HG03460 (cell line): ENCODE measurements around the gene PALLD.

Source experiments
- ATAC-seq: cut with Tn5 transposase; IDR thresholded peaks from one replicate; pipeline ENCODE4 v1.9.1; 2021; ENCODE audit not compliant: unreplicated experiment

The PALLD gene

DNA sequence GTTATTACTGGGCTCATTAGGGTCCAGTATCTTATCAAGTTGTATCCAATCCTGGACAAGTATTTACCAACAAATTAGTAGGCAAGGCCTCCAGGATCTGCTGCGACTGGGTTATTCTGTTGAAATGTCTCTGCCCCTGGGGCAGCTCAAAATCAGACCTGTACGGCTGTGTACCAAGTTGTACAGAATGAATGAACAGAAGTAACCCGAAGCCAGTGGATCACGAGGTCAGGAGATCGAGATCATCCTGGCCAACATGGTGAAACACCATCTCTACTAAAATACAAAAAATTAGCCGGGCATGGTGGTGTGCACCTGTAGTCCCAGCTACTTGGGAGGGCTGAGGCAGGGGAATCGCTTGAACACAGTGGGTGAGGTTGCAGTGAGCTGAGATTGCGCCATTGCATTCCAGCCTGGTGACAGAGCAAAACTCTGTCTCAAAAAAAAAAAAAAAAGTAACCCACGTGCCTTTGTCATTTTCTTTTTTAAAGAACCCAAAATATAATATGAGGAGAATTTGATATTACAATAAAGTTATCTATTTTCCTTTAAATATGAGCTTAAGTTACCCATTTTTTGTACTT lies 385.9 kb downstream of the PALLD start:
- no peak for ATAC-seq

DNA sequence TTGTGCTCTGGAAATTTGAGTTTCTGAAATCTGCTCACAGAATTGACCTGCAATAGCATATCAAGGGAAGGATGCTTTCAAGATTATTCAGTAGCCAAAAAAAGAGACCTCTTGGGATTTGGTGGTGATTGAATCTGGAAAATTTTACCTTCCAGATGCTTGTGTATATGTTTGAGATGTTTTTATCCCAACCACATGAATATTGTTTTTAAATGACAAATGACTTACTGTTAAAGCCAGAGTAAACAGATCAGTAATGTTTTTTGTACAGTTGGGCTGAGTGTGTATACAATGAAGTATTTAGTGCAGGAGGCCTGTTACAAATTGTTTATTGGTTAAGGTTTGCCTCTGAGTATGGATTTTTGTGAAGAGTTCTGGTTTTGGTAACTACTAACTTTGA lies 386.7 kb downstream of the PALLD start:
- ATAC-seq: no peak

DNA sequence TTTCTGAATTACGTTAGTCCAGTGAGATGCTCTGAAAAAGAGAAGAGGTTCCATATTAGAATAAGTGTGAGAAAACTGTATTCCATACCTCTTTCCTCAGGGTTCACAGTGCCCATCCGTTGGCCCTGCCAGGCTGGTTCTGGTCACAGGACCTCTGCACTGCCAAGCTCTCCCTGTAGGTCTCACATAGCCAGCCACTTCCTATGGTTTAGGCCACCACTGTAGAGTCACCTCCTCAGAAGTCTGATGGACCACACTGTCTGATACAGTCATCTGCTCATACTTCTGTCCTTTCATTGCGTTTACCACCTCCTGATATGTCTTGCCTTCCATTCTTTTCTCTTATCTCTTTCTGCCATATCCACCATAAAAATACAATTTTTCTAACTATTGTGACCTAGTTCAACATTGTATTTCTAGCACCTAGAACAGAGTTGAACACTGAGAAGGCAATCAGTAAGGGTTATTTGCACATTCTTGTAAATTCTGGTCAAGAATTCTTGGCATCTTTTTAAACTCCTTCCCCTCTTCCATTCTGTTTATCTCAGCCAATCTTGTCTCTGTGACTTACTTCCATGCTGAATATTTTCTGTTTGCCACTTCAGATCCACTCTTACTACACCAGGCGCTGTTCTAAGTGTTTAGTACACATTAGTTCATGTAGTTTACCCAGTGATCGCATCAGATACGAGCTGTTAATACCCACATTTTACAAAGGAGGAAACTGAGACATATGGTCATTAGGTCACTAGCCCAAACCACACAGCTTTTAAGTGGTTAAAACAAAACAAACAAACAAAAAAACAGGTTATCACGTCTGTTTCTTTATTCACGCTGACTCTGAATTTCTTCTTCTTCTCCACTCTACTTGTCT lies 387.6 kb downstream of the PALLD start:
- no peak for ATAC-seq

DNA sequence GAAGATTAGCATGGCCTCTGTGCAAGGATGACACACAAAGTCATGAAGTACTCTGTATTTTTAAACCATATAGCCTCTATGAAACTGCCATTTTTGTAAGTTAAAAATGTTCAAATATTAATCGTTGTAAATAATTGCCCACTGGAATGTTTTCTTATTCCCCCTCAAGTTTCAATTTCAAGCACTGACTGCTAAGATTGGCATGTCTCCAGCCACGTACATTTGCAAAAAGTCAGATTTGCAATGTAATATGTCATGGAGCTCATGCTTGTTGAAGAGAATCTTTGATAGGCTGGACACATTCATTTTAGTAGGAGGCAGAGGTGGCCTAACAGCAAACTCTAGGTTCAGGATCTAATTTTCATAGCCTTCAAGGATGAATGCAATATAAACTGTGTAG lies 388.5 kb downstream of the PALLD start:
- ATAC-seq: no peak

DNA sequence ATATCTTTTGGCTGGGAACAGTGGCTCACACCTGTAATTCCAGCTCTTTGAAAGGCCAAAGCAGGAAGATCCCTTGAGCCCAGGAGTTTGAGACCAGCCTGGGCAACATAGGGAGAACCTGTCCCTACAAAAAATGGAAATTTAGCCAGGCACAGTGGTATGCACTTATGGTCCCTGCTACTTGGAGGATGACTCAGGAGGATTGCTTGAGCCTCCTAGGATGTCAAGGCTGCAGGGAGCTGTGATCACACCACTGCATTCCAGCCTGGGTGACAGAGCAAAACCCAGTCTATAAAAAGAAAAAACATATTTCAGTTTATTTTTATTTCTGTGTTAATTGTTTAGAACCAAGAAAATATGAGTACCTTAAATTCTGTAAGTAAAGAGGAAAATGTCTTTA lies 389.5 kb downstream of the PALLD start:
- ATAC-seq: no peak

DNA sequence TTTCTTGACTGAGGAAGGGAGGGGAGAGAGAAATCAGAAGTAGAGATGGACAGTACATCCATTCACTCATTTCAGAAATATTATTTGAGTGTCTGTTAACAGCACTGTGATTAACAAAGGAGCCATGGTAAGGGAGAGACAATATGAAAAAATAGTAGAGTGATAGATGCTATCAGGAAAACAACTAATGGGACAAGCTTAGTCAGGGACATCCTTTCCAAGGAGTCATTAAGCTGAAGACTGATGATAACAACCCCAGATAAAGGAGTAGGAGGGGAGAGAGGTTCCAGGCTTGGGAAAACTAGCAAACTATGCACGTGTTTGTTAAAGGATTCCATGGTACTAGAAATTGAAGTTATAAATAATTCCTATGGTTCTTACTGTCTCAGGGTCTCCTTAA lies 391.0 kb downstream of the PALLD start:
- ATAC-seq: no peak

DNA sequence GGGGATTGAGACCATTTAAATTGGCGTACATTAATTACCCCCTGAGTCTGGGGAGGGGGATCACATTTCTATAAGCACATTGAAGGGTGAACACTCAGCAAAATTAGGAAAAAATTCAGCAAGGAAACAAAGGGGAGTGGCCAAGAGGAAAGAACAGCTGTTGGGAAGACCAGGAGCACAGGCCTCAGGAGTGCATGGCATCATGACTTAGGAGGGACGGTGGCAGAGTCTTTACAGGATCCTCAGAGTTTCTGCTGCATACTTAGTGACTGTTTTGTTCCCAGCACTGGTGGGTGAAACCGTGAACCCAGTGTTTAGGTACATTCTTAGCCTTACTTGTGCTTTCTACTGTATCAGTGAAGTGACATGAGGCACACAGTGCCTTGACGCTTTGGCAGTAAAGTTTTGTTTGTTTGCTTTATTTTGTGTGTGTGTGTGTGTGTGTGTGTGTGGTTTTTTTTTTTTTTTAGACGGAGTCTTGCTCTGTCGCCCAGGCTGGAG lies 391.9 kb downstream of the PALLD start:
- ATAC-seq: no peak

DNA sequence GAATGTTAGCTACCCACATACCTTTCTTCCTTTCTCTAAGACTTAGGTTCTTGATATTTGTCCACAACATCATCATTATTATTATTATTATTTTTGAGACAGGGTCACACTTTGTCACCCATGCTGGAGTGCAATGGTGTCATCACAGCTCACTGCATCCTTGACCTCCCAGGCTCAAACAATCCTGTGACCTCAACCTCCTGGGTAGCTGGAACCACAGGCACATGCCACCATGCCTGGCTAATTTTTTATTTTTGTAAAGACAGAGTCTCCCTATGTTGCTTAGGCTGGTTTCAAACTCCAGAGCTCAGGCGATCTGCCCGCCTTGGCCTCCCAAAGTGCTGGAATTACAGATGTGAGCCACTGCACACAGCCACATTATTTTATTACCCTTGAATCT lies 394.2 kb downstream of the PALLD start:
- ATAC-seq: no peak

DNA sequence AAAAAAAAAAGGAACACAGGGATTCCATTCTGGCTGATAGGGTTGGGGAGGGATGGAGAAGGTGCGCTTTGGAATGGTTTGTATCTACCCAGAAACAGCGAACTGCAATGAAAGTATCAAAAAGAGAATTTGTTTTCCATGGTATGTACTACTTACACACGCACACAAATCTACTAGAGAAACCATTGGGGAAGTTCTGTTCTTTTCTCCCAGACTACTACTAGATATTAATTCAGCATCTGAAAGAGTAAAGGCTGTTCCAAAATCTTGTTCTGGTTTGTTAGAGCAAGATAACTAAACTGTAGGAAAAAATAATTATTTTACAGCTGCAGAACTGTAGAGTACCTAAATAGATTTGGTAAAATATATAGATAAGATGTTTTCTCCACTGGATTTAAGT lies 394.8 kb downstream of the PALLD start:
- no peak for ATAC-seq

DNA sequence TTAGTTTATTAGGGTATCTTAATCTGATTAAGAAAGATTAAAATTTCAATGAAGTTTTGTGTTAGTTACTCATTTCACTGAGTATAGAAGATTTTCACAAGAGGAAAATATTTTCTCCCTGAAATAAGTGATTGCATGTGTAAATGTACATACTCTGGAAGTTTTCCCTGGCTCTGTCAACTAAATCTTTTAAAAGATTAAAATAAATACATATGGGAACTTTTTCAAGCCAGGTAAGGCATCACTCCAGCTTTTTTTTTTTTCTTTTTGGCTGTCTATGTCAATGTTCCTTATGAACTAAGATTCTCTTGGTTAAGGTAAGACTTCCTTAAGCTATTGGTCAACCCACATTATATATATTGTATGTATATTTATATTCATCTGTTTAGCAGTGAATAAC lies 395.6 kb downstream of the PALLD start:
- no peak for ATAC-seq

DNA sequence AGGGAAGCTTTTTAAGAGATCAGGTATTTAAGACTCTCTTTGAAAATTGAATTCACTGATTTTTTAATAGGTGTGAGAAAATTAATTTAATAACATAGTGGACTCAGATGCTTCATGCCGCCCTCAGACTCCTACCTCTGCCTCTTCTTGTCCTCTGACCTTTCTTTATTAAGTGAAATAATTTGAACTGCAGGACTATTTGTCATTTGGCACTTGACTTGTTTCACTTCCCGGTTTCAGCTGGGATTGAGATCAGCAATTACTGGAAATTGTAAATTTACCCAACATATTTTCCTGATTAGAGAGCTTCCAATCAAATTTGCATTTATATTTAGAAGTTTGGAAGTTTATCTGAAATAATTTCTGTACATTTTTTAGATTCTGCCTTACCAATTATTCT lies 396.4 kb downstream of the PALLD start:
- ATAC-seq: no peak

DNA sequence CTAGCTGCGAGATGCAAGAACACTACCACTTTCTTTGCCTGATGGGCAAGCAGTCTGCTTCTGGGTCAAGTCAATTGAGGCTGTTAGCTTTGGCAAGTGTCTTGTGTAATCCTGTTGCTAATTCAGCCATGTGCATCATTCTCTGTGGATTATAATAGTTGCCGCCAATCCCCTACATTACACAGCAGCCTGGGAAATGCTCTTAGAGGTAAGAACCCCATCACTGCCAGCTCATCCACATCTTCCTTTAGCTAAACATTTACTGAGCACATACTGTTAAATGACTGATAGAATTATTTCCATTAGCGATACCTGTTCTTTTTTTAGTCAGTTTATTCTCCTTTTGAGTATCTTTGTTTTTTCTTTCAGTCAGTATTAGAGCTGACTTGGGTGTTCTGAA lies 397.0 kb downstream of the PALLD start:
- no peak for ATAC-seq

DNA sequence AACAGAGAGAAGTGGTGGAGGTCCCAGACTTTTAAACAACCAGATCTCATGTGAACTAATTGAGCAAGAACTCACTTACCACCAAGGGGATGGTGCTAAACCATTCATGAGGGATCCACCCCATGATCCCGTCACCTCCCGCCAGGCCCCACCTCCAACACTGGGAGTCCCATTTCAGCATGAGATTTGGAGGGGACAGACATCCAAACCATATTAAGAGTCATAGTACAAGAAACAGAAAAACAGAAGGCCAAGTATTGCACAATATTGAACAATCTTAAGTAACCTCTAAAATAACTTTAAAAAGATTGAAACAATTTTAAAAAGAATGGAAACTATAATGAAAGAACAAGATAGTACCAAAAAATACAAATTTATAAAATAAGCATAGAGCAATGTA lies 403.2 kb downstream of the PALLD start:
- ATAC-seq: no peak

DNA sequence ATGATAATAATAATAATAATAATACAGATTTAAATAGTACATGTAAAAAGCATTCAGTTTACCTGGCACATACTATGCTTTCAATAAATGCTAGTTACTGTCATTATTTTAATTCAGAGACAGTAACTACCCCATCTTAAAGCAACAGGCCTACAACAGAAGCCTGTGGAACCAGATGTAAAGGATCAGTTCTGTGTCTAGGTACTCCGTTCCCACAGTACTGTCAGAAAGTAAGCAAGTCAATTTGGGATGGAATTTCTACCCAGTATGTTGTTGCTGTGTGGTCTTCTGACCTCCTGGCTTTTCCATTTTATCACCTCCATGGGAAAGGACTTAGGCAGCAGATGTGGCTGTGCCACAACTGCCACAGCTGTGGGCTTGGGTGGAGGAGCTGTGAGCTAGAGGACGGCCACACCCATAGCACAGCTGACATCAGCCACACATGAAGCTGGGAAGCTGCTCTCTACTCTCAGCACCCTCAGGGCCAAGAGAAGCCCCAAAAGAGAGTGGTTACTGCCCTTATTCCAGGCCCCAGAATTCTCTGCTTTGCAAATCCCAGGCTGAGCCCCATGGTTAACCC lies 410.4 kb downstream of the PALLD start:
- no peak for ATAC-seq

DNA sequence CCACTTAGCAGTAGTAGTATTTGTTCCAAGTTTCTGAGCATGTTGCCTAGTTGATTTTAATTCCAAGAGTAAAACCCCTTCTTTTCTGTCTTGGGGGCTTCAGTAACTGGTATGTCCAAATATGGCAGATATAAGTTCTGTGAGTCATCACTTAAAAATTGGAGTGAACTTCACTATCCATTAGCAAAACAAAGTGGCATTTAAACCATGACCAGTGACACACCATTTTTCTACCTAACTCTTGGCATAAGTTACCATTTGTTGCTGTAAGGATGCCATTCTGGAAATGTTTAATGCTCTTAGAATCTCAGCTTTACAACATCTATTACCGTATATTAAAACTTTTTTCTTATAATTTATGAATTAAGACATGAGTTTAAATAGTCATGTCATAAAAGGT lies 411.2 kb downstream of the PALLD start:
- no peak for ATAC-seq

DNA sequence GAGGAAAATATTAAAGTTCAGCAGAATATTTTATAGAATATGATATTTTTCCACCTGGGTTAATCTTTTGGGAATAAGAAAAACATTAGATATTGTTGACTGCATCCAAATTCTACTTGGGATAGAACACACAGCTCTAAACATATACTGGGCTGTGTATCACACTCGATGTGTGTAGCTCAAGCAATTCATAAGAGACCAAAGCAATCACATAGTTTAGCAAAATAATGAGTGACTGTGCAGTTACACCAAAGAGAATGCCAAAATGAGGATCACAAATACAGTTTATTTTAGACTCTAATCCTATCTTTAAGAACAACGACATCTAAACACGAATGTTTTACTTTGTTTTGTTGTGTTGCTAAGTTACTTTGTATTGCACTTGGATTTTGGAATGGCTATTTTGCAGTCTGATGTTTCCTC lies 412.0 kb downstream of the PALLD start:
- ATAC-seq: no peak

DNA sequence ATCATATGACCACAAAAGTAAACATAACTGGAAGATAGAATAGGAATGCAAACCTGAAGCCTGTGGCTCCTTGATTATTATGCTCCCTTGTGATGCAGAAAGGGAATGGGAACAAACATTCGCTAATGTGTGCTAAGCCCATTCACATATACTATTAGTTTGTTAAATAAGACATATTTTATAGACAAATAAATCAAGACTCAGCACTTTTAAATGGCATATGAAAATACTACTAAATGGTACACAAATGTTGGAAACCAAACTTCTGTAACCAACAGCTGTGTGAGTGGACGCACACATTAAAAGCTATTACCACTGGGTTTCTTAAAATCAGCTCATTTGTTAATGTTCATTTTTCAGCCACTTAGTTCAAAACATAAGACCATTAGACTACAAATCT lies 417.2 kb downstream of the PALLD start:
- no peak for ATAC-seq

DNA sequence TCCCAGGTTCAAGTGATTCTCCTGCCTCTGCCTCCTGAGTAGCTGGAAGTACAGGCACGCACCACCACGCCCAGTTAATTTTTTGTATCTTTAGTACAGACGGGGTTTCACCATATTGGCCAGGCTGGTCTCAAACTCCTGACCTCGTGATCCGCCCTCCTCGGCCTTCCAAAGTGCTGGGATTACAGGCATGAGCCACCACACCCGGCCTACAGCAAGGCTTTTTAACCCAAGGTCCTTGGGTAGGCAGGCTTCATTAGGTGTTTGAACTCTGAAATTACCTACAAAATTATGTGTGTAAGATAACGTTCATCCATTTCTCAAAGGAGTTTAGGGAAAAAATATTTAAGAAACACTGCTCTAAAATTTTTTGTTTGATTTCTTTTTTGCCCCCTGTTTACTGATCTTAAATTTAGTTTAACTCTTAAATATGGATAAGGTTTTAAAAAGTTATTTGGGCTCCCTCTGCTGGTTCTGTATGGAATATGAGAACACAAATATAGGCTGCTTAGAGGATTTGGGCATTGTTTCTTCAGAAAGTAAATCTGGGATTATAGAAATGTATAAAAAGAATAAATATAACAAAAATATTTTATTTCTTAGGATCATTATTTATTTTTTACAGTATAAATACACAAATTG lies 420.4 kb downstream of the PALLD start:
- ATAC-seq: no peak

DNA sequence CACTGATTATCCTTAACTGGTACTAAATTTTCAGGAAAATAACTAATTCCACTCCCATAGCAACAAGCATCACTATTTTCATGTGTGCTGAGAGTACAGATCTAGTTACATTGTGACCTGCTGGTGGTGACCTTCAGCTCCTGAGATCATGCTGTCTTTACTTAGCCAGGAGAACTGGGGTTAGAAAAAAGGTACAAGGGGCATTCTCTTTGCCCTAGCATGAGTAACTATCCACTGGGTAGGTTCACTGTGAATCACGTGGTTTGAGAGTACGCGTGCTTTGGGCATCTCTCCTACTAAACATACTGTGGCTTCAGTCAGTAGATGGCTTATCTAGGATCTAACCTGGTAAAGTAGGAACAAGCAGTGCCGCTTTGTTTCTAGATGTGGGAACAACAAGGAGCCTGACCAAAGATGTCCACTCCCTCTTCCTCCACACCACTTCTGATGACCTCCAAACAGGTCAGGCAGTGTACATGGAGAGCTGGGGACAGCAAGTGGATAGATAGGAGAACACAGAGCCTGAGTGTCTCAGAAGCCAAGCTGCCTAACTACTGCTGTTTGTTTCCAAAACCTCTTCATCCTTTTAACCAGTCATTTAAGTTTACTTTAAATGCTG lies 423.0 kb downstream of the PALLD start:
- ATAC-seq: no peak

DNA sequence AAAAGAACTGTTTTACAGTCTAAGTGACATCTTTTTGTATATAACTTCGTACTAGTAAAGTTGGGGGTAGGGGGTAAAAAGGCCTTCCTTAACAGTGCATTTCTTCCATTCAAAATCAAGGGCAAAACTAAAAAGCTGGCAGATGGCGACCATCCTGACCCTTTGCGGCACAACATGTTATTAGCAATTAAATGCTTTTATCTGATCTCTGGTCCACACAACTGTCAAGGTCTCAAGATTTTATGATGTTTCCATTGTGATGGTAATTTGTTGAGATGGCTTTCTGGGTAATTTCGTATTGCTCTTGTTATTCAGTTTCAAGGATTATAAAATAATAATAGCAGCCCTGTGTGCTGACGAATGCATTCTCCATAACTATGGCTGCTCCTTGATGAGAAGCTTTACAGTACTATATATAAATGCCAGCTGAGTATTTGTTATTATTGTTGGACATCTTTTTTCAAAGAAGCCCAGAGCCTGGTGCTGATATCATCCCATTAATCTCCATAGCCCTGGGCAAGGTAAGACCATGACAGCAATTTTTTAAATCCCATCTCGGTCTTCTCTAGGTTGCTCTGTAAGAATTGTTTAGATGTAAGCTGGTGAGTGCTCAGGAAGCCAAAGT lies 423.7 kb downstream of the PALLD start:
- no peak for ATAC-seq
